MM.1S (cell line): ENCODE data around the gene AFF4.

Experiments
- DNase-seq: peaks from one replicate; pipeline ENCODE4 v3.0.0-alpha.2; 2015
- H2AFZ ChIP-seq: fragments of 300-600 bp; sonication (generic); 2 replicates; pipeline ENCODE4 v1.6.0; 2016; ENCODE audit warnings: antibody characterized with exemption, low read length
- H3F3A ChIP-seq: fragments of 300-600 bp; sonication (generic); 2 replicates; pipeline ENCODE4 v1.6.1; 2016; ENCODE audit warnings: mild to moderate bottlenecking, antibody characterized with exemption, low read length, moderate library complexity, mixed read lengths; ENCODE audit not compliant: insufficient read depth
- H3K27ac ChIP-seq: fragments of 300-600 bp; sonication (generic); 2 replicates; pipeline ENCODE4 v1.5.1; 2016; ENCODE audit warnings: mild to moderate bottlenecking, low read length
- H3K27me3 ChIP-seq: fragments of 300-600 bp; sonication (generic); replicated peaks from 2 replicates; pipeline ENCODE4 v1.6.0; 2016; ENCODE audit warnings: low read length; ENCODE audit not compliant: insufficient read depth
- H3K36me3 ChIP-seq: fragments of 300-600 bp; sonication (generic); replicated peaks from 2 replicates; pipeline ENCODE4 v1.6.1; 2016; ENCODE audit warnings: mild to moderate bottlenecking, low read length, mixed read lengths; ENCODE audit not compliant: insufficient read depth
- H3K4me1 ChIP-seq: fragments of 300-600 bp; sonication (generic); 2 replicates; pipeline ENCODE4 v1.6.1; 2016; ENCODE audit warnings: low read length, mixed read lengths
- H3K4me2 ChIP-seq: fragments of 300-600 bp; sonication (generic); 2 replicates; pipeline ENCODE4 v1.6.0; 2016; ENCODE audit warnings: low read depth, low read length
- H3K4me3 ChIP-seq: fragments of 300-600 bp; sonication (generic); 2 replicates; pipeline ENCODE4 v1.5.1; 2016; ENCODE audit warnings: low read length, mixed read lengths
- H3K79me2 ChIP-seq: fragments of 300-600 bp; sonication (generic); 2 replicates; pipeline ENCODE4 v1.6.1; 2016; ENCODE audit warnings: mixed run types, low read length, mixed read lengths
- H3K9ac ChIP-seq: fragments of 300-600 bp; sonication (generic); 2 replicates; pipeline ENCODE4 v1.6.1; 2016; ENCODE audit warnings: low read length, mixed read lengths
- H3K9me2 ChIP-seq: fragments of 300-600 bp; sonication (generic); replicated peaks from 2 replicates; pipeline ENCODE4 v1.6.1; 2016; ENCODE audit warnings: mild to moderate bottlenecking, low read length, mixed read lengths; ENCODE audit not compliant: insufficient read depth
- H3K9me3 ChIP-seq: fragments of 300-600 bp; sonication (generic); replicated peaks from 2 replicates; pipeline ENCODE4 v1.6.1; 2016; ENCODE audit warnings: mild to moderate bottlenecking, low read length, mixed read lengths; ENCODE audit not compliant: insufficient read depth
- H4K20me1 ChIP-seq: fragments of 300-600 bp; sonication (generic); 2 replicates; pipeline ENCODE4 v1.6.1; 2016; ENCODE audit warnings: mild to moderate bottlenecking, low read length, moderate library complexity, mixed read lengths; ENCODE audit not compliant: insufficient read depth
- CTCF ChIP-seq: fragments of 300-600 bp; sonication (generic); IDR thresholded peaks from 2 replicates; pipeline ENCODE4 v1.5.1; 2016; ENCODE audit warnings: antibody characterized with exemption, low read length, mixed read lengths
- EZH2 ChIP-seq: fragments of 300-600 bp; sonication (generic); optimal IDR thresholded peaks from 2 replicates; pipeline ENCODE3; 2017; ENCODE audit warnings: low read depth, mild to moderate bottlenecking, antibody characterized with exemption, low read length, mixed read lengths
- EZH2phosphoT487 ChIP-seq: fragments of 300-600 bp; sonication (generic); IDR thresholded peaks from 2 replicates; pipeline ENCODE4 v1.6.1; 2018; ENCODE audit warnings: antibody characterized with exemption, low read length

Gene AFF4

GRCh38 chr5:132838516-132839282 is 124.7 kb downstream of the AFF4 start:
- H3K79me2 ChIP-seq = no peaks in the 10 kb centered on the region
- H3F3A ChIP-seq = no peaks in the 10 kb centered on the region
- no peaks in the 10 kb centered on the region for H3K9me2 ChIP-seq
- no peak overlapping the region for H3K27ac ChIP-seq
- H3K36me3 ChIP-seq = no peaks in the 10 kb centered on the region
- H3K4me3 ChIP-seq = no peak overlapping the region
- no peak overlapping the region for H3K9ac ChIP-seq
- no peaks in the 10 kb centered on the region for H4K20me1 ChIP-seq
- DNase-seq = no peak
- H3K4me1 ChIP-seq = no peaks in the 10 kb centered on the region
- H3K27me3 ChIP-seq = no peaks in the 10 kb centered on the region
- no peaks in the 10 kb centered on the region for H3K9me3 ChIP-seq
- no peak overlapping the region for H2AFZ ChIP-seq
- TF ChIP-seq EZH2 (no peak), EZH2phosphoT487 (no peak), CTCF (no peak)
- no peak overlapping the region for H3K4me2 ChIP-seq

- Histone ChIP-seq H3K9me3 (no peaks in the 10 kb centered on the region), H3K4me2 (no peak overlapping the region), H2AFZ (no peak overlapping the region), H3K36me3 (no peaks in the 10 kb centered on the region), H3F3A (no peaks in the 10 kb centered on the region), H3K27me3 (no peaks in the 10 kb centered on the region), H3K4me1 (no peaks in the 10 kb centered on the region), H3K9ac (no peak overlapping the region), H3K27ac (no peak overlapping the region), H3K4me3 (no peak overlapping the region), H4K20me1 (no peaks in the 10 kb centered on the region), H3K79me2 (no peaks in the 10 kb centered on the region), H3K9me2 (no peaks in the 10 kb centered on the region)
- no peak for TF ChIP-seq EZH2phosphoT487
- TF ChIP-seq CTCF = no peak
- TF ChIP-seq EZH2 = no peak
- no peak for DNase-seq
These were observed 125.6 kb downstream of the AFF4 start for GRCh38 chr5:132837868-132838267.

- no peaks in the 10 kb centered on the region for H3K36me3 ChIP-seq
- no peak overlapping the region for H3K4me2 ChIP-seq
- no peaks in the 10 kb centered on the region for H3K9me2 ChIP-seq
- no peaks in the 10 kb centered on the region for H3K79me2 ChIP-seq
- DNase-seq = no peak
- no peaks in the 10 kb centered on the region for H3F3A ChIP-seq
- no peaks in the 10 kb centered on the region for H3K4me1 ChIP-seq
- no peaks in the 10 kb centered on the region for H3K9me3 ChIP-seq
- no peak overlapping the region for H2AFZ ChIP-seq
- H3K27ac ChIP-seq = no peak overlapping the region
- no peak overlapping the region for H3K9ac ChIP-seq
- no peaks in the 10 kb centered on the region for H3K27me3 ChIP-seq
- no peaks in the 10 kb centered on the region for H4K20me1 ChIP-seq
- H3K4me3 ChIP-seq = no peak overlapping the region
- no peak for TF ChIP-seq EZH2
- TF ChIP-seq EZH2phosphoT487 = no peak
- TF ChIP-seq CTCF = no peak
These were observed 126.6 kb downstream of the AFF4 start for GRCh38 chr5:132836852-132837251.
